ACC112 (cell line): Measurements from ENCODE around the gene SLC17A7.

Experiments used
- H2AFZ ChIP-seq: fragments of 200-600 bp; sonication (generic); one replicate; pipeline ENCODE4 v1.6.0; 2017; ENCODE audit warnings: antibody characterized with exemption, low read length; ENCODE audit not compliant: unreplicated experiment
- H3K27ac ChIP-seq: fragments of 200-600 bp; sonication (generic); 2 replicates; pipeline ENCODE4 v1.5.1; 2014; ENCODE audit warnings: low read depth, mild to moderate bottlenecking, antibody characterized with exemption, low read length, moderate library complexity
- H3K27me3 ChIP-seq: fragments of 200-600 bp; sonication (generic); 2 replicates; pipeline ENCODE4 v1.6.1; 2014; ENCODE audit warnings: mild to moderate bottlenecking, antibody characterized with exemption, low read length, moderate library complexity, mixed read lengths; ENCODE audit not compliant: insufficient read depth
- H3K36me3 ChIP-seq: fragments of 200-600 bp; sonication (generic); 2 replicates; pipeline ENCODE4 v1.6.1; 2016; ENCODE audit warnings: mild to moderate bottlenecking, antibody characterized with exemption, low read length, moderate library complexity, mixed read lengths; ENCODE audit not compliant: insufficient read depth
- H3K4me1 ChIP-seq: fragments of 200-600 bp; sonication (generic); one replicate; pipeline ENCODE4 v1.6.1; 2016; ENCODE audit warnings: low read length, mixed read lengths; ENCODE audit not compliant: insufficient read depth, unreplicated experiment, control insufficient read depth
- H3K4me3 ChIP-seq: fragments of 200-600 bp; sonication (generic); 2 replicates; pipeline ENCODE4 v1.5.1; 2014; ENCODE audit warnings: mild to moderate bottlenecking, low read depth, low read length
- H3K79me2 ChIP-seq: fragments of 200-600 bp; sonication (generic); one replicate; pipeline ENCODE4 v1.6.0; 2016; ENCODE audit warnings: low read length; ENCODE audit not compliant: control insufficient read depth, unreplicated experiment, insufficient read depth

Gene SLC17A7

GRCh38 chr19:49442771-49443365 is 1.5 kb upstream of the SLC17A7 start:
- no peaks in the 10 kb centered on the region for H3K4me1 ChIP-seq
- peak overlapping the region; percentile 84 for H3K4me3 ChIP-seq
- H2AFZ ChIP-seq = peak overlapping the region; percentile 74
- no peaks in the 10 kb centered on the region for H3K36me3 ChIP-seq
- no peaks in the 10 kb centered on the region for H3K79me2 ChIP-seq
- peaks cover 42% of the 10 kb centered on the region for H3K27me3 ChIP-seq
- no peak overlapping the region; the same call in 1 of the 2 replicates for H3K27ac ChIP-seq

- Histone ChIP-seq H3K27me3 (peaks cover 45% of the 10 kb centered on the region), H3K4me1 (no peaks in the 10 kb centered on the region), H3K27ac (no peak overlapping the region), H3K4me3 (peak overlapping the region; percentile 84), H2AFZ (peak overlapping the region; percentile 33), H3K79me2 (no peaks in the 10 kb centered on the region), H3K36me3 (no peaks in the 10 kb centered on the region)
These were observed 1.0 kb upstream of the SLC17A7 start for GRCh38 chr19:49442354-49442753.

GRCh38 chr19:49441960-49442350 is 628 bp upstream of the SLC17A7 start:
- Histone ChIP-seq H3K4me3 (peak overlapping the region; percentile 84), H3K27ac (no peak overlapping the region), H2AFZ (no peak overlapping the region), H3K27me3 (peaks cover 45% of the 10 kb centered on the region), H3K4me1 (no peaks in the 10 kb centered on the region), H3K36me3 (no peaks in the 10 kb centered on the region), H3K79me2 (no peaks in the 10 kb centered on the region)

- Histone ChIP-seq H3K27ac (no peak overlapping the region), H3K4me3 (no peak overlapping the region), H2AFZ (no peak overlapping the region), H3K79me2 (no peaks in the 10 kb centered on the region), H3K27me3 (peaks cover 45% of the 10 kb centered on the region), H3K4me1 (no peaks in the 10 kb centered on the region), H3K36me3 (no peaks in the 10 kb centered on the region)
These were observed 703 bp downstream of the SLC17A7 start for GRCh38 chr19:49440439-49441209.

GRCh38 chr19:49439836-49440235 is 1.5 kb downstream of the SLC17A7 start:
- H3K27me3 ChIP-seq = peaks cover 45% of the 10 kb centered on the region
- H3K36me3 ChIP-seq = no peaks in the 10 kb centered on the region
- H2AFZ ChIP-seq = no peak overlapping the region
- H3K79me2 ChIP-seq = no peaks in the 10 kb centered on the region
- no peak overlapping the region for H3K27ac ChIP-seq
- H3K4me3 ChIP-seq = no peak overlapping the region
- no peaks in the 10 kb centered on the region for H3K4me1 ChIP-seq

- H3K27me3 ChIP-seq = peaks cover 45% of the 10 kb centered on the region
- no peaks in the 10 kb centered on the region for H3K79me2 ChIP-seq
- H3K36me3 ChIP-seq = no peaks in the 10 kb centered on the region
- no peak overlapping the region for H3K4me3 ChIP-seq
- no peak overlapping the region for H2AFZ ChIP-seq
- no peaks in the 10 kb centered on the region for H3K4me1 ChIP-seq
- H3K27ac ChIP-seq = no peak overlapping the region
These were observed 3.1 kb downstream of the SLC17A7 start for GRCh38 chr19:49438261-49438660.

GRCh38 chr19:49437231-49437630 is 4.1 kb downstream of the SLC17A7 start:
- Histone ChIP-seq H3K4me3 (no peak overlapping the region), H3K27ac (no peak overlapping the region), H3K27me3 (peaks cover 44% of the 10 kb centered on the region)

GRCh38 chr19:49436381-49437017 is 4.8 kb downstream of the SLC17A7 start:
- no peaks in the 10 kb centered on the region for H3K79me2 ChIP-seq

More at GRCh38 chr19:49437231-49437630, 4.1 kb downstream of the SLC17A7 start:
- Histone ChIP-seq H2AFZ (no peak overlapping the region), H3K4me1 (no peaks in the 10 kb centered on the region), H3K79me2 (no peaks in the 10 kb centered on the region), H3K36me3 (no peaks in the 10 kb centered on the region)

GRCh38 chr19:49435670-49436069 is 5.7 kb downstream of the SLC17A7 start:
- H3K27me3 ChIP-seq = peaks cover 31% of the 10 kb centered on the region
- no peaks in the 10 kb centered on the region for H3K79me2 ChIP-seq
- no peak overlapping the region for H2AFZ ChIP-seq
- no peak overlapping the region for H3K4me3 ChIP-seq
- no peaks in the 10 kb centered on the region for H3K4me1 ChIP-seq
- H3K27ac ChIP-seq = no peak overlapping the region
- H3K36me3 ChIP-seq = no peaks in the 10 kb centered on the region

More at GRCh38 chr19:49436381-49437017, 4.8 kb downstream of the SLC17A7 start:
- H3K27me3 ChIP-seq = peaks cover 37% of the 10 kb centered on the region
- H3K27ac ChIP-seq = no peak overlapping the region
- no peaks in the 10 kb centered on the region for H3K4me1 ChIP-seq
- no peak overlapping the region for H3K4me3 ChIP-seq
- H2AFZ ChIP-seq = no peak overlapping the region
- H3K36me3 ChIP-seq = no peaks in the 10 kb centered on the region

GRCh38 chr19:49434907-49435583 is 6.3 kb downstream of the SLC17A7 start:
- no peak overlapping the region for H2AFZ ChIP-seq
- no peaks in the 10 kb centered on the region for H3K79me2 ChIP-seq
- H3K4me3 ChIP-seq = no peak overlapping the region
- no peak overlapping the region for H3K27ac ChIP-seq
- peaks cover 27% of the 10 kb centered on the region for H3K27me3 ChIP-seq
- no peaks in the 10 kb centered on the region for H3K4me1 ChIP-seq
- H3K36me3 ChIP-seq = no peaks in the 10 kb centered on the region
